H1 (cell line): ENCODE data around the gene DIPK1B. TPM values are rescaled to one million over a fixed set of nuclear protein-coding genes. Genes with fewer than 3 reads are reported as not detected.

Source experiments
- CTCF ChIA-PET: fragments of 300-600 bp; sonication (Branson Sonifier 250); formaldehyde crosslinking; loops from one replicate; lab custom pipeline; 2021; ENCODE audit not compliant: partially characterized antibody; lab: Charles Lee
- POLR2A ChIA-PET: fragments of 300-600 bp; sonication (Branson Sonifier 250); formaldehyde crosslinking; loops from one replicate; lab custom pipeline; 2021; ENCODE audit warnings: inconsistent platforms; ENCODE audit not compliant: partially characterized antibody; lab: Charles Lee
- DNase-seq, 2 experiments: peaks; one replicate each; pipeline versions ENCODE4 v3.0.0 to v3.0.0-alpha.2; 2010 to 2022; ENCODE audit warnings: low spot score in 2 of 2, low read depth in 1 of 2, mixed read lengths in 1 of 2
- FAIRE-seq: peaks from 2 replicates; lab custom pipeline; 2011; peaks lifted over from hg19 to GRCh38; lab: Jason Lieb, UNC
- H2AFZ ChIP-seq: 2 replicates; pipeline ENCODE4 v1.8.1; 2012; ENCODE audit warnings: low read length, inconsistent platforms
- H2AK5ac ChIP-seq: 2 replicates; pipeline ENCODE4 v1.6.1; 2013; ENCODE audit warnings: low read depth, low read length
- H2BK120ac ChIP-seq: replicated peaks from 2 replicates; pipeline ENCODE3; 2013; ENCODE audit warnings: low read depth, low read length, inconsistent platforms
- H2BK12ac ChIP-seq: 2 replicates; pipeline ENCODE4 v1.6.1; 2013; ENCODE audit warnings: low read depth, low read length
- H2BK15ac ChIP-seq: 2 replicates; pipeline ENCODE4 v1.6.1; 2013; ENCODE audit warnings: low read length
- H2BK20ac ChIP-seq: 2 replicates; pipeline ENCODE4 v1.6.1; 2013; ENCODE audit warnings: low read length
- H2BK5ac ChIP-seq: 2 replicates; pipeline ENCODE4 v1.6.1; 2013; ENCODE audit warnings: low read depth, low read length
- H3K14ac ChIP-seq: 2 replicates; pipeline ENCODE4 v1.6.1; 2013; ENCODE audit warnings: inconsistent platforms; ENCODE audit not compliant: insufficient read length
- H3K18ac ChIP-seq: 2 replicates; pipeline ENCODE4 v1.6.1; 2013; ENCODE audit warnings: low read length; ENCODE audit errors: extremely low read depth
- H3K23ac ChIP-seq: 2 replicates; pipeline ENCODE4 v1.6.1; 2013; ENCODE audit warnings: inconsistent platforms; ENCODE audit not compliant: insufficient read length
- H3K23me2 ChIP-seq: 2 replicates; pipeline ENCODE4 v1.6.1; 2013; ENCODE audit warnings: low read depth, low read length
- H3K27ac ChIP-seq: 2 replicates; pipeline ENCODE4 v1.6.1; 2011; ENCODE audit warnings: low read depth, low read length, inconsistent platforms
- H3K27me3 ChIP-seq, 4 experiments: replicated peaks in 1 of 4; 1 replicate in 1 of 4; 2 replicates in 3 of 4; pipeline versions ENCODE4 v1.6.1 to v1.8.1; 2011 to 2013; ENCODE audit warnings: low read length in 3 of 4, mild to moderate bottlenecking in 3 of 4, inconsistent platforms in 2 of 4, mixed read lengths in 2 of 4, moderate library complexity in 1 of 4; ENCODE audit not compliant: control insufficient read depth in 3 of 4, insufficient read depth in 3 of 4; ENCODE audit errors: extremely low read depth in 1 of 4
- H3K36me3 ChIP-seq, 4 experiments: 2 replicates each; pipeline versions ENCODE4 v1.6.1 to v1.8.1; 2011 to 2013; ENCODE audit warnings: mild to moderate bottlenecking in 4 of 4, low read length in 3 of 4, moderate library complexity in 2 of 4, control low read depth in 1 of 4, inconsistent platforms in 1 of 4; ENCODE audit not compliant: insufficient read depth in 4 of 4, control insufficient read depth in 2 of 4
- H3K4ac ChIP-seq: replicated peaks from 2 replicates; pipeline ENCODE3; 2013; ENCODE audit warnings: low read length, low read depth, mixed read lengths, inconsistent platforms; ENCODE audit not compliant: insufficient read length
- H3K4me1 ChIP-seq, 4 experiments: replicated peaks in 1 of 4; 1 replicate in 1 of 4; 2 replicates in 3 of 4; pipeline versions ENCODE4 v1.6.1 to v1.8.1; 2011 to 2013; ENCODE audit warnings: low read length in 3 of 4, inconsistent platforms in 2 of 4, mixed read lengths in 1 of 4; ENCODE audit not compliant: insufficient read depth in 4 of 4, control insufficient read depth in 3 of 4
- H3K4me2 ChIP-seq, 2 experiments: 2 replicates each; pipeline versions ENCODE4 v1.6.1 to v1.8.1; 2011 to 2013; ENCODE audit warnings: low read depth in 2 of 2, low read length in 2 of 2, control low read depth in 1 of 2, inconsistent platforms in 1 of 2, mild to moderate bottlenecking in 1 of 2; ENCODE audit not compliant: insufficient read depth in 1 of 2
- H3K4me3 ChIP-seq, 4 experiments: fragments of 200-600, 300-600 bp in 1 of 4; sonication (generic), shearing (Covaris generic), sonication (Bioruptor Twin) in 1 of 4; 2 replicates each; pipeline versions ENCODE4 v1.5.1 to v1.8.1; 2011 to 2016; ENCODE audit warnings: low read length in 4 of 4, low read depth in 3 of 4, control low read depth in 2 of 4, inconsistent platforms in 2 of 4, mild to moderate bottlenecking in 2 of 4, mixed read lengths in 1 of 4, moderate library complexity in 1 of 4; ENCODE audit not compliant: insufficient read depth in 2 of 4; ENCODE audit errors: extremely low read depth in 1 of 4
- H3K56ac ChIP-seq: replicated peaks from 2 replicates; pipeline ENCODE3; 2013; ENCODE audit warnings: low read depth, mild to moderate bottlenecking, mixed read lengths, low read length, inconsistent platforms; ENCODE audit not compliant: insufficient read length
- H3K79me1 ChIP-seq: 2 replicates; pipeline ENCODE4 v1.6.1; 2013; ENCODE audit warnings: low read depth, low read length, control low read depth
- H3K79me2 ChIP-seq, 2 experiments: 2 replicates each; pipeline versions ENCODE4 v1.6.1 to v1.8.1; 2012 to 2013; ENCODE audit warnings: low read length in 2 of 2, mild to moderate bottlenecking in 2 of 2, inconsistent platforms in 1 of 2; ENCODE audit not compliant: insufficient read depth in 2 of 2, control insufficient read depth in 1 of 2
- H3K9ac ChIP-seq, 4 experiments: replicated peaks in 1 of 4; 1 replicate in 1 of 4; 2 replicates in 3 of 4; pipeline versions ENCODE4 v1.6.1 to v1.8.1; 2011 to 2013; ENCODE audit warnings: low read depth in 3 of 4, low read length in 3 of 4, control low read depth in 2 of 4, mild to moderate bottlenecking in 2 of 4, moderate library complexity in 2 of 4, inconsistent platforms in 1 of 4; ENCODE audit errors: extremely low read depth in 1 of 4
- H3K9me3 ChIP-seq, 2 experiments: 2 replicates each; pipeline versions ENCODE4 v1.6.1 to v1.8.1; 2012 to 2013; ENCODE audit warnings: mild to moderate bottlenecking in 2 of 2, moderate library complexity in 2 of 2, control low read depth in 1 of 2, inconsistent platforms in 1 of 2, low read depth in 1 of 2, low read length in 1 of 2, mixed read lengths in 1 of 2; ENCODE audit not compliant: insufficient read depth in 2 of 2
- H4K20me1 ChIP-seq, 2 experiments: replicated peaks in 1 of 2; 2 replicates each; pipeline versions ENCODE3 to v1.8.1; 2011 to 2013; ENCODE audit warnings: inconsistent platforms in 2 of 2, low read length in 2 of 2, mild to moderate bottlenecking in 1 of 2; ENCODE audit not compliant: insufficient read depth in 2 of 2, control insufficient read depth in 1 of 2
- H4K5ac ChIP-seq: 2 replicates; pipeline ENCODE4 v1.6.1; 2013; ENCODE audit warnings: low read length, low read depth, mixed read lengths, inconsistent platforms; ENCODE audit not compliant: insufficient read length
- H4K8ac ChIP-seq: 2 replicates; pipeline ENCODE4 v1.8.0; 2013; ENCODE audit warnings: mild to moderate bottlenecking, moderate library complexity, low read length, inconsistent platforms; ENCODE audit not compliant: insufficient read depth; ENCODE audit errors: extremely low read depth
- H4K91ac ChIP-seq: replicated peaks from 2 replicates; pipeline ENCODE3; 2013; ENCODE audit warnings: low read length, mixed read lengths, inconsistent platforms; ENCODE audit not compliant: insufficient read length
- EGR1 ChIP-seq: IDR thresholded peaks from 2 replicates; pipeline ENCODE4 v1.6.1; 2011; ENCODE audit warnings: low read depth, low read length, borderline replicate concordance
- RFX5 ChIP-seq: IDR thresholded peaks from 2 replicates; pipeline ENCODE4 v1.6.1; 2011; ENCODE audit warnings: low read depth, low read length, improper control_type of control experiment, borderline replicate concordance
- TAF7 ChIP-seq: optimal IDR thresholded peaks from 2 replicates; pipeline ENCODE3; 2011; ENCODE audit warnings: low read depth, mild to moderate bottlenecking, inconsistent platforms, low read length, moderate library complexity, borderline replicate concordance
- TCF12 ChIP-seq: IDR thresholded peaks from 2 replicates; pipeline ENCODE4 v1.6.1; 2011; ENCODE audit warnings: low read depth, mild to moderate bottlenecking, low read length
- WGBS, 2 experiments: shearing (Covaris generic) in 1 of 2; methylation state at CpG; one replicate each; pipeline versions ENCODE4 v1.1.6 to v1.1.7; 2013 to 2015; ENCODE audit warnings: low lambda C conversion rate in 2 of 2, mixed read lengths in 2 of 2, inconsistent platforms in 1 of 2, low coverage in 1 of 2, missing lambda C conversion rate in 1 of 2; ENCODE audit not compliant: insufficient replicate concordance in 2 of 2, insufficient coverage in 1 of 2, insufficient read length in 1 of 2; ENCODE audit errors: extremely low coverage in 1 of 2, missing lambda C conversion rate in 1 of 2; 5-methylcytosine and 5-hydroxymethylcytosine counted together
- polyA plus RNA-seq, 7 experiments: library from polyadenylated mRNA; depleted of rRNA in 3 of 7; stranded (reverse) in 5 of 7; unstranded in 2 of 7; fragments of >200 nt in 5 of 7; fragments of 200-250 nt in 2 of 7; gene quantifications; 1 replicate in 5 of 7; 2 replicates in 1 of 7; 4 replicates in 1 of 7; pipeline versions ENCODE4 v1.2.1 to v1.2.3, GENCODE V29; 2011 to 2013; ENCODE audit warnings: missing spikeins in 2 of 7, mixed read lengths in 2 of 7
- total RNA-seq: library from RNA; stranded (reverse); fragmentation: NEBNext Ultra II Directional; extraction: Animal tissue kit (Norgen Biotek cat#: 25700); gene quantifications from 2 replicates; pipeline ENCODE4 v1.2.1, GENCODE V29; 2021

Gene DIPK1B
- total and polyA plus RNA-seq, 2 of the 8 experiments (the other 6 are each of a cell fraction or from before 2014, with no cell fraction given): 32.3 to 64.8 TPM

DNA sequence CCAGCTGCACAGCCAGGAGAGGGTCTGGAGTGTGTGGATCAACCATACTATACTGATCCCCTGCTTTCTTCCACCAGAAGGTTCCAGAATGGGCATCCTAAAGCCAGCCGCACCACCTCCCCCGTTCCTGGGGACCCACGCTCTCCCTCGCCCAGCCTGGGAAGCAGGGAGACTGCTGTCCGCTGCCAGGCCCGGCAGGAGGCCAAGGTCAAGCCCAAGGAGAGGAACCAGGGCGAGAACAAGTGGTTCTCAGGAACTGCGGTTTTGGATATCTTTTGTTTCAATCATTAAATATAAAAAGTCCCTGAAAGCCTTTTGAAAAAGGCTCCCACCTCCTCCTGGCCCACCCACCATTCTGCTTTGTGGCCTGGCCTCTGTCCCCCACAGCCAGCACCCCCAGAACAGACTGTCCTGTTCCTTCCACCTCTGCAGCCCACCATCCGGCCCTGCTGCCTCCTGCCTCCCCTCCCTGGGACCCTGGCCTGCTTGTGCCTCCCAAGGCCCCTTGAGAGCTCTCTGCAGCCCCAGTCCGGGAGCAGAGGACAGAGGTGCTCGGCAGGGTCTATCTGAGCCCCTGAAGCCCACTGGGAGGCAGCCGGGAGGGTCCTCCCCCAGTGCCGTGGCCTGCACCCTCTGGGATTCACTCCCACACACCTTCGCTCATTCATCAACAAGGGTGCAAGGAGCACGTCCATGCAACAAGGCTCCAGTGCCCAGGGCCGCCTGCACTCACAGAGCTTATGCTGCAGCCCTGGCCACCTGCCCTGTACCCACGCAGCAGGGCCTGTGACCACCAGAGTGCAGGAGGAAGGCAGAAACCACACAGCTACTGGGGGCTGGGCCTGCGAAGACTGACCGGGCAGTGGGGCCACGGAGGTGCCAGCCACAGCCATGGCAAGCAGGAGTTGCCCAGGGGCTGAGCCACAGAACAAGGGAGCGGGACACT lies 36.6 kb downstream of the DIPK1B start:
- peak overlapping the region; percentile 54 for H4K91ac ChIP-seq
- no peak overlapping the region for H2AK5ac ChIP-seq
- DNase-seq (no peak), FAIRE-seq (no peak)
- no peaks in the 10 kb centered on the region for H4K20me1 ChIP-seq
- H4K8ac ChIP-seq: 0 out of 2 replicates have a peak overlapping the region, but pooled peaks have one; percentile 3
- H3K36me3 ChIP-seq: no peaks in the 10 kb centered on the region
- H3K27me3 ChIP-seq: no peaks in the 10 kb centered on the region
- 0 out of 2 replicates have a peak overlapping the region, but pooled peaks have one; percentile 17 for H2BK12ac ChIP-seq
- ChIA-PET CTCF (interaction anchor here (0.9 to 2.7 kb wide), 5 partner anchors 9 to 280 kb away, joined by 3 to 9 read pairs (median 5); partner anchors contain the start of gene LCN8), POLR2A (interaction anchor here (11.7 kb wide), 1 partner anchor 19 kb away, joined by 137 read pairs; no protein-coding TSS in a partner anchor)
- no peak overlapping the region for H3K14ac ChIP-seq
- H2BK20ac ChIP-seq: no peak overlapping the region
- H3K9me3 ChIP-seq: peaks cover 3 to 6% of the 10 kb centered on the region in 2 experiments; a peak in 1 of 4 replicates
- no peak overlapping the region for H3K4ac ChIP-seq
- no peak overlapping the region for H2AFZ ChIP-seq
- 85% methylated on average over 20 of the region's 21 CpGs; no CpG with 5 or more reads in 1 of the 2 experiments for WGBS, 2 experiments
- H2BK120ac ChIP-seq: no peak overlapping the region
- no peak overlapping the region for H4K5ac ChIP-seq
- H3K79me2 ChIP-seq: no peaks in the 10 kb centered on the region
- no peak overlapping the region for H2BK5ac ChIP-seq
- no peaks in the 10 kb centered on the region for H3K79me1 ChIP-seq
- no peak overlapping the region for H3K4me3 ChIP-seq
- H3K18ac ChIP-seq: no peak overlapping the region
- H2BK15ac ChIP-seq: no peak overlapping the region; the same call in 1 of the 2 replicates
- H3K56ac ChIP-seq: no peak overlapping the region
- no peak overlapping the region for H3K27ac ChIP-seq
- no peak overlapping the region for H3K4me2 ChIP-seq
- no peak overlapping the region for H3K9ac ChIP-seq
- H3K23ac ChIP-seq: no peak overlapping the region
- H3K23me2 ChIP-seq: no peaks in the 10 kb centered on the region; the same call in 1 of the 2 replicates
- peaks cover 0 to 2% (median 0%) of the 10 kb centered on the region in 4 experiments; a peak in 1 of 7 replicates for H3K4me1 ChIP-seq
- TF ChIP-seq RFX5 (no peak), EGR1 (no peak), TAF7 (no peak), TCF12 (no peak)
